Measurements from ENCODE around the gene MAML3.

The MAML3 gene

GRCh38 chr4:139962130-139962684, 191.8 kb downstream of the MAML3 start:
- H3K27ac ChIP-seq = no peak overlapping the region; the same call in 1 of the 2 replicates
- TF ChIP-seq CTCF (conservative IDR thresholded peaks at IDR 0.05) = no peak

- TF ChIP-seq CTCF (conservative IDR thresholded peaks at IDR 0.05) = no peak
- no peak overlapping the region for H3K27ac ChIP-seq
Measured at GRCh38 chr4:139961344-139961946, 192.5 kb downstream of the MAML3 start.

GRCh38 chr4:139959396-139959795, 194.6 kb downstream of the MAML3 start:
- H3K27ac ChIP-seq = peak overlapping the region; percentile 3; the same call in 1 of the 2 replicates

GRCh38 chr4:139958739-139959098, 195.3 kb downstream of the MAML3 start:
- no peak for TF ChIP-seq CTCF (conservative IDR thresholded peaks at IDR 0.05)
- H3K27ac ChIP-seq = no peak overlapping the region

More at GRCh38 chr4:139959396-139959795, 194.6 kb downstream of the MAML3 start:
- no peak for TF ChIP-seq CTCF (conservative IDR thresholded peaks at IDR 0.05)

- no peak overlapping the region for H3K27ac ChIP-seq
- TF ChIP-seq CTCF (conservative IDR thresholded peaks at IDR 0.05) = no peak
Measured at GRCh38 chr4:139957986-139958738, 195.8 kb downstream of the MAML3 start.

- H3K27ac ChIP-seq = no peak overlapping the region; the same call in 1 of the 2 replicates
- TF ChIP-seq CTCF (conservative IDR thresholded peaks at IDR 0.05) = no peak
Measured at GRCh38 chr4:139957065-139957464, 196.9 kb downstream of the MAML3 start.

GRCh38 chr4:139956507-139957017, 197.4 kb downstream of the MAML3 start:
- H3K27ac ChIP-seq = peak overlapping the region; percentile 16; the same call in 1 of the 2 replicates
- TF ChIP-seq CTCF (conservative IDR thresholded peaks at IDR 0.05) = no peak

Measured in VCaP (cell line).